Renal pelvis (tissue), 4 donors: ENCODE measurements around the gene IQGAP1. TPM values are rescaled to one million over a fixed set of nuclear protein-coding genes. Genes with fewer than 3 reads are reported as not detected.
A peak's percentile ranks its signal among the peaks of the same experiment; 100 is the strongest.
"Not testable (repeated sequence)": the region's sequence is repeated elsewhere in the genome, so short reads cannot be mapped to it uniquely, and the experiment has no call there.

Experiments
- DNase-seq: peaks from one replicate; pipeline ENCODE4 v3.0.0-alpha.2; 2013
- polyA plus RNA-seq, 3 donors: library from polyadenylated mRNA; unstranded; fragments of 120-200 nt; gene quantifications; one replicate each; pipeline ENCODE4 v1.2.1, GENCODE V29; 2013; ENCODE audit not compliant: insufficient read length in 3 of 3

IQGAP1 gene
- polyA plus RNA-seq, 3 donors = 127 to 186 (median 167) TPM

DNA sequence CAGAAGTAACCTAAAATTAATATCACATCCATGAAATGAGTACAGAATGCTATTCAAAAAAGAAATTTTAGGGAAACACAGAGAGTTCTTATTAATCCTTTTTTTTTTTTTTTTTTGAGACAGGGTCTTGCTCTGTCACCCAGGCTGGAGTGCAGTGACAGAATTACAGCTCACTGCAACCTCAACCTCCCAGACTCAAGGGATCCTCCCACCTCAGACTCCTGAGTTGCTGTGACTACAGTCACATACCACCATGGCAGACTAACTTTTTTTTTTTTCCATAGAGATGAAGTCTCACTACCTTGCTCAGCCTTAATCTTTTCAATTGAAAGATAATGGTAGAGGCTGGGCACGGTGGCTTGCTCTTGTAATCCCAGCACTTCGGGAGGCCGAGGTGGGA lies 135.3 kb downstream of the IQGAP1 start:
- no peak for DNase-seq

DNA sequence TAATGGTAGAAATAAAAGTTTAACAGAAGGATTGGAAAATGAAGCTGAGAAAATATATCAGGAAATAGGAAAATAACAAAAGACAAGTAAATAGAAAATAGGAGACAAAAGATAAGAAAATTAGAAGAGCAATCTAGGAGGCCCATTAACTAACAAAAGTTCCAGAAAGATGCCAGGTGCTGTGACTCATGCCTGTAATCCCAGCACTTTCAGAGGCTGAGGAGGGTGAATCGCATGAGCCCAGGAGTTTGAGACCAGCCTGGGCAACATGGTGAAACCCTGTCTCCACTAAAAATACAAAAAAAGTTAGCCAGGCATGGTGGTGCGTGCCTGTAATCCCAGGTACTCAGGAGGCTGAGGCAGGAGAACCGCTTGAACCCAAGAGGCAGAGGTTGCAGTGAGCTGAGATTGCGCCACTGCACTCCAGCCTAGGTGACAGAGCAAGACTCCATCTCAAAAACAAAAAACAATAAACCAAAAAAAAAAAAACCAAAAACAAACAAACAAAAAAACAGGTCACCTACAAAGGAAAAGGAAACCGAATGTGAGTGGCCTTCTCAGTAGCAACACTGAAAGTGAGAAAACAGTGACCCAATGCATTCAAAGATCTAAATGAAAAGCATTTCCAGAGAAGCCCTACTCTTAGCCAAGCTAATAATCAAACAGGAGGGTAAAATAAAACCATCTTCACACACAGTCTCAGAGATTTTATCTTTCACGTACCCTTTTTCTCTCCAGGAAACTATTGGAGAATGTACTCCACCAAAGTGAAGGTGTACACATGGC lies 136.2 kb downstream of the IQGAP1 start:
- not testable (repeated sequence) for DNase-seq

DNA sequence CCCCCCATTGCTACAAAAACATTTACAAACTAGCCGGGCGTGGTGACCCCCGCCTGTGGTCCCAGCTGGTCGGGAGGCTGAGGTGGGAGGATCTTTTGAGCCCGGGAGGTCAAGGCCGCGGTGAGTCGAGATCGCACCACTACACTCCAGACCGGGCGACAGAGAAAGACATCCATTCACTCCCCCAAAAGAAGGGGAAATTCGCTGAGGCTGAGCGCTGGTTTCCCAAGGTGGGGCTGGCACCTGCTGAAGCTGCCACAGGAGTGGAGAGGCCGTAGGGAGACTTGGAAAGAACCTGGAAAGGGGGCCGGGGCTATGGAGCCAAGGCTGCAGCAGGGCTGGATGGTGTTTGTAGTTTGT lies 140.9 kb downstream of the IQGAP1 start:
- DNase-seq = no peak

DNA sequence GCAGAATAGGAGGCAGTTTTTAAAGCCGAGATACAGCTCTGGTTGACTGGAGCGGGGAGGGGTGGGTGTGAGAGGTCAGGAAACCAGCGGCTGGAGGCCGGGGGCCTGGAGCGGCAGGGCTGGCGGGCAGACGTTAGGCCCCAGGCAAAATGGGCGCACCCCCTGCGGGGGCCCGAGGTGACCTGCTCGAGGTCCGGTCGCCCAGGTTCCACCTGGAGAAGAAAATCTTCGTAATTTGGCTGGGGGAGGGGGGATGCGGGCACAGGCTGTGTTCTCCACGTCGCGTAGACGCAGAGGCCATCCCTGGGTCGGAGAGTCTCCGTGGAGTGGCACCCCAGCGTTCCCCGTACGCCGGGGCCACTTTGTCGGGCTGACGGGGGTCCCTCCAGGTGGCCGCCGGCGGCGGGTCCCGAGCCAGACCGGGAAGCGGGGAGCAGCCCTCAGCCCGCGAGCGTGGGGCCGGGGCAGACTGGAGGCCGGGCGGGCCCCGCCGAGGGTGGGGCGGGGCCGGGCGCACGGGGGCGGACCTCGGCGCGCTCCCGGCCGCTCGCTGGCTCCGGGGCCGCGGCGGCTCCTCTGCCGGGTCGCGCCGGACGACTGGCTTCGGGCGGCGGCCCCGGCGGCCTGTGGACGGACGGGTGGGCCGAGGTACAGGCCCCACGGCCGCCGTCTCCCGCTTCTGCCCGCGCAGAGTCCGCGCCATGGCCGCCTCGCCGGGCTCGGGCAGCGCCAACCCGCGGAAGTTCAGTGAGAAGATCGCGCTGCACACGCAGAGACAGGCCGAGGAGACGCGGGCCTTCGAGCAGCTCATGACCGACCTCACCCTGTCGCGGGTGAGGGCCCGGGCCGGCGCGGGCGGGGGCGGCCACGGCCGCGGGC lies 141.6 kb downstream of the IQGAP1 start, which contains the start of gene CRTC3:
Gene CRTC3 (plus strand): TSS at position 553 of the 879 bp plus-strand sequence. CDS start 149 bp downstream, at position 702.
- peak; percentile 52 for DNase-seq

DNA sequence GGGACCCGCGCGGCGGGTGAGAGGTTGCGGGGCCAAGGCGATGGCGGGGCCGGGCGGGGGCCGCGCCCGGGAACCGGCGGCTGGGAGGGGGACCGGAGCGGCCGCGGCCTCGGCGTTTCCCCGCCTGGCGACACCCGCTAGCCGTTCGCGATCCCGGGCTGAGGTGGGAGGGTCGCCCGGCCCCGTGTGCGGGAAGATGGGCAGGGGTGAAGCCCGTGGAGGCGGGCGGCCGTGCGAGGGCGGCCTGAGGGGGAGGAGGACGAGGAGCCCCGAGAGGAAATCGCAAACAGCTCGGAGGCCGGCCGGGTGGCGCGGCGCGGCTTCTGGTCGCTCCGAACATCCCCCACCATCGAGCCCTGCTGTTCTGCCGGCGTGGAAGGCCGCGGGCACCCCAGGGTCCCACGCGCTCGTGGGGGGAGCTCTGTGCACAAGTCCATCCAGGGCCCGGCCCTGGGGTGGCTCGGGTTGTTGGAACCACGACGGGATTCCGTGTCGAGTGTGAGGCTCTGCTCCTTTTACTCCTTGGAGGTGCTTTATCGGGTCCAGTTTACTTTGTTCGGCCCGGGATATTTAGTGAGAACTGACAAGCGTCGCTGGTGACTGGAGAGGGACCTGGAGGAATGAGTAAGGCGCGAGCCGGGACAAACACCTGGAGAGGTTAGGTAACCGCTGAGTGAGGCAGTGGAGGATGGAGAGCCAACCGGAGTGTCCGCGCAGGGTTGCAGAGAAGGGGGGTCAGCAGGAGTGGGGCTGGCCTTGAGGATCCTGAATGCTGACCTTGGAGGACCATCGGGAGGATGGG lies 142.4 kb downstream of the IQGAP1 start:
- peak; percentile 67 for DNase-seq

DNA sequence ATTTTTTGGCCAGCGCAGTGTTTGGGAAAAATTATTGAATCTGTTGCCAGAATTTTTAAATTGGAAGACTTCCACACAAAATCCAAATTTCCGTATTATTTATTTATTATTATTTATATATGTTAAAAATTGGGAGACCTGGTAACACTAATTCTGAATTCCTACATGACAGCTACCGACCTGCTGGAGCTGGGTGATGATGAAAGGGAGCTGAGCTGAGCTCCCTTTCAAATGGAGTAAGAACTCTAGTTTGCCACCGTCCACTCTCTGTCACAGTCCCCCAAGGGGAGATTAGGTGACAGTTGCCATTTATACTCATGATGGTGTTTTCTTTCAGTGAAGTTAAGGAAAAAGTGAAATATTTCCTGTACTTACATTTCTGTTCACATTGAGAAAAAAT lies 143.1 kb downstream of the IQGAP1 start:
- DNase-seq = no peak

DNA sequence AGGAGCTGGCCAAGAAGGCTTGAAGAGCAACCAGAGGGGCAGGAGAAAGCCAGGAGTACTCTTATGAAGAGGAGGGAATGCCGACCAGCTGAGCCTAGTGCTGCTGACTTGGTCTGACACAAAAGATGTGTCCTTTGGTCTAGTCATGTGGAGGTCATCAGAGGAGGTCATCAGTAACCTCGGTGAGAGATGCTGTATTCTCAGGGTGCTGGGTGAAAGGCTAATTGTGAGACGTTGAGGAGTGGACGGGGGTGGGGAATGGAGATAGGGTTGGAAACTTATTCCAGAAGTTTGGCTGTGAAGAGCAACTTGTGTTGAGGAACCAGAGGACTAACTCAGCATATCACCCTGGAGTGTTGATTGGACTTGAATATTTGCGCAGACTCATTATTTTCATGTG lies 147.2 kb downstream of the IQGAP1 start:
- DNase-seq = no peak

DNA sequence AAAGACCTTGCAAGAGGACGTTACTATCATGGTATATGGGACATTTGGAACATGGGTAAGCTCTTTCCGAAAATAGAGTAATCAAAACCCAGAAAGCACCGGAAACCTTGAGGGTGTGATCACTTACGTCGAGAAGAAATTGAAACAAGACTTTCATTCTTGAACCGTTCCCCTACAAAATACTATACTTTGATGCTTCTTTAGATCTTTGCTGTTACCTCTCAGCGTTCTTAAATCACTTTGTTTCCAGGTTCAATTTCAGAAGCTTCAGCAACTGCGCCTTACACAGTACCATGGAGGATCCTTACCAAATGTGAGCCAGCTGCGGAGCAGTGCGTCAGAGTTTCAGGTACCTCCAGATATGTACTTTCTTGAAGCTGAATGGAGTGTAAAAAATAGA lies 151.7 kb downstream of the IQGAP1 start:
- DNase-seq = no peak

DNA sequence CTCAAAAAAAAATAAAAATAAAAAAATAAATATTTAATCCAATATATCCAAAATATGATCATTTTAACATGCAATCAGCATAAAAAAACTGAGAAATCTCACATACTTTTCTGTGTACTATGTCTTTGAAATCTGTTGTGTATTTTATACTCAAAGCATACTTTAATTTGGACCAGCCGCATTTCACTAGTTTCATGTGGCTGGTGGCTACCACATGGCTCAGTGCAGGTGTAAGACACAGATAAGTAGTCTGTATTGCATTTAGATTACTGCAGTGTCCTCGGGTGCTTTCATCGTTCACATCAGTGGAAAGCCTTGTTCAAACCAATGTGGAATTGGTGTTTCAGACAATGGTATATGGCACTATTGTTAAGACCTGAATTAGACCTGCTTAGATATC lies 152.7 kb downstream of the IQGAP1 start:
- no peak for DNase-seq

DNA sequence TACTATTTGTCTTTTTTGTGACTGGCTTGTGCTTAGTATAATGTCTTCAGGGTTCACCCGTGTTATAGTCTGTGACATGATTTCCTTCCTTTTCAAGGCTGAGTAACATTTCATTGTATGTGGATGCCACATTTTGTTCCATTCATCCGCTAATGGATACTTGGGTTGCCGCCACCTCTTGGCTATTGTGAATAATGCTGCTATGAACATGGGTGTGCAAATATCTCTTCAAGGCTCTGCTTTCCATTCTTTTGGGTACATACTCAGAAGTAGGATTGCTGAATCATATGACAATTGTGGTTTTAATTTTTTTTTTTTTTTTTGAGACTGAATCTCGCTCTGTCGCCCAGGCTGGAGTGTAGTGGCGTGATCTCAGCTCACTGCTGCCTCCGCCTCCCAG lies 157.1 kb downstream of the IQGAP1 start:
- DNase-seq = no peak

DNA sequence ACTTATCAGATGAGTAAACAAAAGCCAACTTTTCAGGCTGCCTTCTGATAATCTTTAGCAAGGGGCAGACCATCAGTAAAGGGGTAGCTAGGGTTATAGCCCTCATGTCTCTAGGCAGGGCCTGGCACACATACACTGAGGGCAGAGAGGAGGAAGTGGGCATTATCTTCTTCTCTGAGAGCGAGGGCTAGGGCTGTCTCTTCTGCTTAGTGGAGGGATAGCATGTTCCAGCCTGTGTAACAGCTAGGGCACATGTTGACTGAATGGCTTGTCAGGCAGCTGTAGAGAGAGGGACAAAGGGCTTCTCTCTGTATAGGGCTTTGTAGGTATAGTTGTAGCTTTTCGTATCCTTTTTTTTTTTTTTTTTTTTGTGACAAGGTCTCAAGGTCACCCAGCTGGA lies 159.5 kb downstream of the IQGAP1 start:
- no peak for DNase-seq

DNA sequence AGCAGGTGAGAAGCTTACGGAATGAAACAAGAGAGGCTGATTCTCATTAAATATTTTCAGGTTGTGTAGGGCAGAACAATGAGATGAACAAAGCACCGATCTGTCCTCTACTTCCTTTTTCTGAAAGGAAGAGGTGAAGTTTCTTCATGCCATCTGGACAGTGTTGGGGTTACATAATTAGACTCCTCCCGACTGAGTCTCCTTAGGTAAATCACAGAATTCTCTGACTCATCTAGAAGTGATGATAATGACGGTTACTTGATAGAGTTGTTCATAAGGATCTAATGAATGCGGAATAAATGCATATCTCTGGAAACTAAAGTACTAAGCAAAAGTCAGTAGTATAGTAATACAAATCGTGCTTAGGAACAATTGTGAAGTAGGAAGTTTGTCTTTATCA lies 162.9 kb downstream of the IQGAP1 start:
- no peak for DNase-seq

Other genes with a start within 250 kb of the IQGAP1 start
- gene SEMA4B, start 186.9 kb upstream of the IQGAP1 start, polyA plus RNA-seq = 10 to 100 TPM; 46.9 to 52.5 (median 50.3) TPM
- gene CIB1, start 154.3 kb upstream of the IQGAP1 start, polyA plus RNA-seq = 10 to 100 TPM; 55.7 to 63.4 (median 63.0) TPM
- gene GDPGP1, start 154.0 kb upstream of the IQGAP1 start, polyA plus RNA-seq = 1 to 10 TPM; 4.2 to 6.5 (median 4.6) TPM
- under 1 TPM in 1 of 3 donors, not detected in 2; 0.07 TPM for gene TTLL13, start 138.7 kb upstream of the IQGAP1 start, polyA plus RNA-seq
- 100 to 1,000 TPM; 112 to 132 (median 113) TPM for gene NGRN, start 122.6 kb upstream of the IQGAP1 start, polyA plus RNA-seq
- 1 to 10 TPM; 4.2 to 7.8 (median 5.8) TPM for gene ZNF774, start 36.0 kb upstream of the IQGAP1 start, polyA plus RNA-seq
- 10 to 100 TPM; 27.6 to 38.3 (median 29.9) TPM for gene CRTC3, start 141.7 kb downstream of the IQGAP1 start, polyA plus RNA-seq